SK-N-SH treated with all-trans-retinoic acid at 6 μM for 48 hours (cell line): ENCODE measurements around the gene DGCR2.

ENCODE experiments used
- ATAC-seq: fragments of 200-7000 bp; cut with Tn5 transposase; 3 replicates; pipeline ENCODE4 v1.9.1; 2020; ENCODE audit warnings: mild to moderate bottlenecking, moderate library complexity
- BACH2 ChIP-seq: fragments of 250-450 bp; sonication (Bioruptor Pico); IDR thresholded peaks from 2 replicates; pipeline ENCODE4 v1.9.0; 2021; ENCODE audit warnings: mild to moderate bottlenecking, borderline replicate concordance
- CREB5 ChIP-seq: fragments of 250-450 bp; sonication (Bioruptor Pico); IDR thresholded peaks from 2 replicates; pipeline ENCODE4 v1.5.1; 2020; ENCODE audit warnings: low read depth, mild to moderate bottlenecking, moderate library complexity
- CSDC2 ChIP-seq: fragments of 250-450 bp; sonication (Bioruptor Pico); IDR thresholded peaks from 2 replicates; pipeline ENCODE4 v1.5.0; 2020; ENCODE audit warnings: mild to moderate bottlenecking, moderate library complexity
- CSRNP3 ChIP-seq: fragments of 250-450 bp; sonication (Bioruptor Pico); IDR thresholded peaks from 2 replicates; pipeline ENCODE4 v1.5.1; 2021; ENCODE audit warnings: mild to moderate bottlenecking, moderate library complexity
- ESRRG ChIP-seq: fragments of 250-450 bp; sonication (Bioruptor Pico); IDR thresholded peaks from 2 replicates; pipeline ENCODE4 v1.6.1; 2021; ENCODE audit warnings: mild to moderate bottlenecking
- GLIS3 ChIP-seq: fragments of 250-450 bp; sonication (Bioruptor Pico); IDR thresholded peaks from 2 replicates; pipeline ENCODE4 v1.5.0; 2020; ENCODE audit warnings: mild to moderate bottlenecking, moderate library complexity
- ISL1 ChIP-seq: fragments of 250-450 bp; sonication (Bioruptor Pico); IDR thresholded peaks from 2 replicates; pipeline ENCODE4 v2.1.2; 2022; ENCODE audit warnings: mild to moderate bottlenecking, moderate library complexity
- PATZ1 ChIP-seq: fragments of 250-450 bp; sonication (Bioruptor Pico); IDR thresholded peaks from 2 replicates; pipeline ENCODE4 v1.8.0; 2020; ENCODE audit warnings: mild to moderate bottlenecking, moderate library complexity, borderline replicate concordance
- PPARA ChIP-seq: fragments of 250-450 bp; sonication (Bioruptor Pico); IDR thresholded peaks from 2 replicates; pipeline ENCODE4 v1.5.0; 2020; ENCODE audit warnings: mild to moderate bottlenecking, borderline replicate concordance
- RARB ChIP-seq: fragments of 250-450 bp; sonication (Bioruptor Pico); IDR thresholded peaks from 2 replicates; pipeline ENCODE4 v1.8.0; 2021; ENCODE audit warnings: mild to moderate bottlenecking, moderate library complexity
- SNAI2 ChIP-seq: fragments of 250-450 bp; sonication (Bioruptor Pico); IDR thresholded peaks from 2 replicates; pipeline ENCODE4 v1.5.0; 2020; ENCODE audit warnings: mild to moderate bottlenecking, moderate library complexity
- TCF4 ChIP-seq: fragments of 250-450 bp; sonication (Bioruptor Pico); IDR thresholded peaks from 2 replicates; pipeline ENCODE4 v1.8.0; 2021; ENCODE audit warnings: mild to moderate bottlenecking, moderate library complexity, borderline replicate concordance
- TSHZ2 ChIP-seq: fragments of 250-450 bp; sonication (Bioruptor Pico); IDR thresholded peaks from 2 replicates; pipeline ENCODE4 v1.5.0; 2020; ENCODE audit warnings: mild to moderate bottlenecking, moderate library complexity
- ZC3H10 ChIP-seq: fragments of 250-450 bp; sonication (Bioruptor Pico); IDR thresholded peaks from 2 replicates; pipeline ENCODE4 v1.5.1; 2021; ENCODE audit warnings: mild to moderate bottlenecking, moderate library complexity
- ZFP3 ChIP-seq: fragments of 250-450 bp; sonication (Bioruptor Pico); IDR thresholded peaks from 2 replicates; pipeline ENCODE4 v1.5.0; 2020; ENCODE audit warnings: mild to moderate bottlenecking, moderate library complexity
- ZFP30 ChIP-seq: fragments of 450-650 bp; formaldehyde crosslinking; IDR thresholded peaks from 2 replicates; pipeline ENCODE4 v1.5.0; 2022; ENCODE audit warnings: mild to moderate bottlenecking, moderate library complexity
- ZNF565 ChIP-seq: fragments of 450-650 bp; formaldehyde crosslinking; conservative IDR thresholded peaks from 2 replicates; pipeline ENCODE4 v1.5.0; 2020; ENCODE audit warnings: low read depth, mild to moderate bottlenecking, moderate library complexity
- ZNF70 ChIP-seq: fragments of 450-650 bp; formaldehyde crosslinking; IDR thresholded peaks from 2 replicates; pipeline ENCODE4 v1.5.0; 2020; ENCODE audit warnings: mild to moderate bottlenecking, moderate library complexity
- ZNF8 ChIP-seq: fragments of 450-650 bp; formaldehyde crosslinking; IDR thresholded peaks from 2 replicates; pipeline ENCODE4 v1.5.0; 2020; ENCODE audit warnings: mild to moderate bottlenecking, moderate library complexity

The DGCR2 gene

GRCh38 chr22:18999416-18999815 lies 122.8 kb downstream of the DGCR2 start (continued):
- TF ChIP-seq ZNF8 (CRISPR knock-in tag) (no peak), ZFP30 (CRISPR knock-in tag) (no peak), PPARA (CRISPR knock-in tag) (no peak), CREB5 (CRISPR knock-in tag) (no peak), BACH2 (CRISPR knock-in tag) (no peak)
- TF ChIP-seq, all 23 proteins: peak for 0

- ATAC-seq: no peak
- TF ChIP-seq GLIS3 (CRISPR knock-in tag) (no peak), SNAI2 (CRISPR knock-in tag) (no peak), PATZ1 (CRISPR knock-in tag) (no peak), ZNF8 (CRISPR knock-in tag) (no peak), ZNF565 (CRISPR knock-in tag) (no peak)
Observed at GRCh38 chr22:18999008-18999407, 123.2 kb downstream of the DGCR2 start.

GRCh38 chr22:18997925-18998315 lies 124.3 kb downstream of the DGCR2 start:
- no peak for ATAC-seq
- TF ChIP-seq TSHZ2 (CRISPR knock-in tag) (no peak), CSRNP3 (no peak), ZFP3 (no peak), ZNF8 (CRISPR knock-in tag) (no peak), RARB (CRISPR knock-in tag) (no peak), CSDC2 (no peak), ZNF565 (CRISPR knock-in tag) (no peak)
- TF ChIP-seq, all 23 proteins: peak for 0

- TF ChIP-seq ZFP3: no peak
- no peak for TF ChIP-seq ESRRG
- TF ChIP-seq TCF4: no peak
- no peak for ATAC-seq
Observed at GRCh38 chr22:18997306-18997924, 124.8 kb downstream of the DGCR2 start.

- no peak for ATAC-seq
Observed at GRCh38 chr22:18996376-18996900, 125.8 kb downstream of the DGCR2 start.

GRCh38 chr22:18995327-18995711 lies 126.9 kb downstream of the DGCR2 start:
- TF ChIP-seq PATZ1 (CRISPR knock-in tag) (no peak), ZFP30 (CRISPR knock-in tag) (no peak), ZC3H10 (CRISPR knock-in tag) (no peak), PPARA (CRISPR knock-in tag) (no peak), ISL1 (CRISPR knock-in tag) (no peak), BACH2 (CRISPR knock-in tag) (no peak), ZNF70 (CRISPR knock-in tag) (no peak), ESRRG (no peak), GLIS3 (CRISPR knock-in tag) (no peak), SNAI2 (CRISPR knock-in tag) (no peak)
- ATAC-seq: no peak

More at GRCh38 chr22:18996376-18996900, 125.8 kb downstream of the DGCR2 start:
- TF ChIP-seq CSDC2 (no peak), ZNF70 (CRISPR knock-in tag) (no peak), GLIS3 (CRISPR knock-in tag) (no peak), ZNF565 (CRISPR knock-in tag) (no peak), PPARA (CRISPR knock-in tag) (no peak)
